SHP77 (cell line): ENCODE data around the gene MAP4K4.

Experiments used
- DNase-seq, 2 experiments: peaks; one replicate each; lab custom pipeline; 2025; lab: John Stamatoyannopoulos, UW

Gene MAP4K4

GRCh38 chr2:101815739-101816391, 118.4 kb downstream of the MAP4K4 start:
- DNase-seq: peak; percentile 61 to 63

DNA sequence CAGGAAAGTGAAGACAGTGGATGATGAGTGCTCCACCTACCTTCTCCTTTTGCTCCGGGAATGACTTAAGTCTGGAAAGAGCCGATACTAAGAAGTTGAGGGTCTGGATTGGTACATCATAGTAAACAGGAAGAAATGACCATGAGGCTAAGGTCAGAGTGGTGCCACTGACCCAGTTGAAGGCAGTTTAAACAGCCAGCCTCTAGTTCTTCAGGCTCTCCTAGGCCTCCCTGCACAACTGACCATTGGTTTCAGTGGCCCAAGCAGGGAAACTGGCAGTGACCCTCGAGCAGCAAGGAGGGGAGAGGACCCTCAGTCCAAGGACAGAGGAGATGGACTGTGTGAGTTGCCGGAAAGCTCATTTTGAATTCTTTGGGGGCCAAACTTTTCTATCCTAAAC, 119.1 kb downstream of the MAP4K4 start:
- no peak for DNase-seq

DNA sequence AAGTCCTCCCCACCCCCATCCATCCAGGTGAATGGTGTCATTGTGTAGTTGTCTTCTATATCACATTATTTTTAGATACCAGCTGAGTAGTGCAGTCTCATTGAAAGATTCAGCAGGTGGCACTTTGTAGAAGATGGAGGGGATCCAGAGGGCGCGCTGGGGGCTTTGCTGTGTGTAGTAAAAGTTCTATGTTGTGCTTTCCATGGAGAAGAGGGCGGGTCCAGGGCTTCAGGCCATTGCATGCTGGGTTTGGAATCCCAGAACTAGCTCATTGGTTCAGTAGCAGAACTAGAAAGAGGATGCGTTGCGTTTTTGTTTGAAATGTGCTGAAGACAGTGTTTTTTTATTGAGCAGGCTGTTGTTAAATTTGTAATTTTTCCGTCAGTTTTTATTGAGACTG, 120.0 kb downstream of the MAP4K4 start:
- no peak for DNase-seq

DNA sequence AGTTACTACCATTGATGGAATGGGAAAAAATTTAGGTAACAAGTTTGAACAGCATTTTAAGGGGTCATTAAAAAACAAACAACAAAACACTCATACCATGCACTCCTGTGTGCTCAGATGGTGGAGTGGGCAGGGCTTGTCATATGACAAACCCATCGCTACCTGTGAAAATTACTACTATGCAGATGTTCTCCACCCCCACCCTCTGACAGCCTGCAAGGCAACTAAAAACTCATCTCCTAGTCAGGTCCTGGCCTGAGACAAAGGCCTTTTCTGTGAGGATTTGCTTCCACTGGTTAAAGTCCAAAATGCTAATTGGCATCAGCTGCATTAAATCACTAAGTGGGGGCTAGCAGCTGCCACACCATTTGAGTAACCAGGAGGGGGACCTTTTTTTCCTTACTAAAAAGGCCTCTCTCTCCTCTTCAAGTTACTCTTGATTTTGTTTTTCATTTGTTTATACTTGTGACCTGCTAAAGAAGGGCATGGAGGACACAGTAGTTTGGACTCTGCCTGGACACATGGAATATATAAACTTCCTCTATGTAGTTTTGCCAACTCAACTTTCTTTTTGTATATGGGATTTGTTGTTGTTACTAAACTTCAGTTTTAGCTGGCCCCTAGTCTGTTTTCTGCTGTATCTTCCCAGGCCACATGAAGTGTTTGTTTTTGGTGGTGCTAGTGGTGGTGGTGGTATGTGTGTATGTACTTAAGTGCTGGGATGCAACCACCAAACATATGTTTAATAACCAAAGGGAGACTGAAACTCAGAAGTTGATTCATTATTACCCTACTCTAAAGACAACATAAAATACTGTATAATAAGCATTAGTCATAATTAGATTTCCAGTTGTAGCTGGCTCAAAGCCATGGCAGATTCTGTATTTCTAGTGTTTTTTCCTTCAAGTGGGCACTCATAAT, 121.3 kb downstream of the MAP4K4 start:
- no peak for DNase-seq

- DNase-seq: no peak
Observed at GRCh38 chr2:101820519-101820918, 123.0 kb downstream of the MAP4K4 start.

GRCh38 chr2:101821059-101821805, 123.7 kb downstream of the MAP4K4 start:
- no peak for DNase-seq

DNA sequence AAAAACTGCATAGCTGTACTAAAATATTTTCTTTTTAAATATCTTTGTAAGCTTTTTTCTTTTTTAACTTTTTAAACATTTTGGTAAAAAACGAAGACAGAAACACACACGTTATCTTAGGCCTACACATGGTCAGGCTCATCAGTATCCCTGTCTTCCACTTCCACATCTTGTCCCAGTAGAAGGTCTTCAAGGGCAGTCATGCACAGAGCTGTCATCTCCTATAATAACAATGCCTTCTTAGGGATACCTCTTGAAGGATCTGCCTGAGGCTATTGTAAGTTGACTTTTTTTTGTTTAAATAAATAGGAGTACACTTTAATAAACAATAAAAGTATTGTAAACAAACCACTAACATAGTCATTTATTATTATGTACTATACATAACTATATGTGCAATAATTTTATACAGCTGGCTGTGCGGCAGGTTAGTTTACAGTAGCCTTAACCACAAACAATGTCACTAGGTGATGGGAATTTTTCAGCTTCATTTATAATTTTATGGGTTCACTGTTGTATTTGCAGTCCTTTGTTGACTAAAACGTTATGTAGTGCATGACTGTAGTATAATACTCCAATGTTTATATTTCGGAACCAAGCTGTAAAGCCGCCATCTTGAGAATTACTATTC, 124.4 kb downstream of the MAP4K4 start:
- DNase-seq: no peak

DNA sequence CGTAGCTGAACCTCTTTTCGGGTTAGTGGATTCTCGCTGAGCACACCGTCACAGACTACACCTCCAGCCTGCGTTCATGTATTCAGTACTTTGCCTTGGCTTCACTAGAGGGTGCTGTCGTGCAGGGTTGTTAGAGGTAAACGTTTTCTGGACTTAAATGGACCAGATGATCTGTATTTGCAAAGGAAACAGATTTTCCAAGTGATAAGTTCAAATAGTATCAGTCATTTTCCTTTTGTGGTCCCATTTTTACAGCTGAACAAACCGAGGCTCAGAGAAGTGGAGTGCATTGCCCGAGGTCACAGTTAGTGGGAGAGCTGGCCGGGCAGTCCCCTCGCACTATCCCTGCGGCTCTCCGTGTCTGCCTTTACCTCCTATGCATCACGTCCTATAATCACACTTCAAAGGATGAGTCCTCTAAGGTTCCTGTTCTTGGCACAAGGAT, 125.9 kb downstream of the MAP4K4 start:
- DNase-seq: peak in 1 of 2 experiments; percentile 9

DNA sequence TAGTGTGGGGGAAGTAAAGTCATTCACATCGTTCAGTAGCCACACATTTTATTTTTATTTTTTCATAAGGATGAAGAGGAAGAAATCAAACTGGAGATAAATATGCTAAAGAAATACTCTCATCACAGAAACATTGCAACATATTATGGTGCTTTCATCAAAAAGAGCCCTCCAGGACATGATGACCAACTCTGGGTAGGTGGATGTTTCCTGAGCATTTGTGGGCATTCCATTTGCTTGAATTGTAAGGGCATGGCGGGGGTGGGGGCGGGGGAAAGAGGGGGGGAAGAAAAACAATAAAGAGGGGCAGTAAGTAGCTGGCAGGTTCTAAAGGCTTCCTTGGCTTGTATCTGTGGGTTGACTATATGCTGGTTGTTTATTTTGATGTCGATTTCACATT, 126.4 kb downstream of the MAP4K4 start:
- no peak for DNase-seq

DNA sequence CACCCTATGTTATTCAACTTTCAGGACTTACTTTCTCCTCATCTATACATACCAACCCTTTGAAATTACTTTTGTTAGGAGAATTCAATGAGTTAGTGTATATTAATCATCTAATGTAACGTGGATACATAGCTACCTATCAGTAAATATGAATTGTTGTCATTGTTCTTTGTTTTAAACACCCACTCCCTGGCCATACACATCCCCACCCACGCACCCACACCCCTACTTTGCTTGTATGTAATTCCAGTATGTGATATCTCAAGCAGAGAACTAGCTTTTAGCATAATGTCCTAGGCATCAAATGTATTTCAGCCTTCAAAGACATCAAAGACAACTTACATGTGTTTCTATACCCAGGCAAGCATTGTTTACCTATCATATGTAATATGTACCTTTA, 129.2 kb downstream of the MAP4K4 start:
- no peak for DNase-seq

GRCh38 chr2:101827246-101827645, 129.7 kb downstream of the MAP4K4 start:
- no peak for DNase-seq

- no peak for DNase-seq
Observed at GRCh38 chr2:101828257-101828656, 130.8 kb downstream of the MAP4K4 start.

DNA sequence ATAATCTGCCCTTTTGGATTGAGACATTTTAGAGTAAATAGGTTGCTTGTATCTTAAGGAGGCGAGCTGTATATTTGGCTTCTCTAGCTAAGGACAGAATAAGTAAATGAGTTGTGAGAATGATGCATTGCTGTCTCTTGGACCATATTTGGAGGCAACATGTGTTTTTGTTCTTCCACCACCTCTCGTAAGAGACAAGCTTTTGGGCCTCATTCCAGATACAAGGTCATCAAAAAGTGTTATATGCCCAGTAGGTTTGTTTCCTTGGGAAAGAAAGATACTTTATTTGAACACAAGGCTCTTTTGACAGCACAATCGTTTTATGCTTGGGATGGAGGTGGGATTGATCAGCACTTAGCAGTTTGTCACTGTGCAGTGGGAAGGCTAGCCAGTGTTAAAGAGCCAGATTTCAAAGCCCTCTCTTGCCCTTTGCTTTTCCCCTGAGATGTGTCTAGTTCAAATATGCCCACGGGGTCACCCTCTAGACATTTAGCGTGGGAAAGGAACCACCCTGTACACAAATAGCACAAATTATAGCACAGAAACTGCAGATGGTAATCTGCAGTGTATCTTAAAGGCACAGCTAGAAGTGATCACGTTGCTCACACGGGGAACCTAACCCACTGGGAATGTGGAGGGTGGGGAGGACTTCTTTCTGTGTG, 131.3 kb downstream of the MAP4K4 start:
- no peak for DNase-seq

- no peak for DNase-seq
Observed at GRCh38 chr2:101829429-101829828, 131.9 kb downstream of the MAP4K4 start.

- no peak for DNase-seq
Observed at GRCh38 chr2:101830146-101830545, 132.6 kb downstream of the MAP4K4 start.

- no peak for DNase-seq
Observed at GRCh38 chr2:101830555-101830954, 133.0 kb downstream of the MAP4K4 start.

- DNase-seq: peak; percentile 23 to 35
Observed at GRCh38 chr2:101831351-101831865, 133.9 kb downstream of the MAP4K4 start.

DNA sequence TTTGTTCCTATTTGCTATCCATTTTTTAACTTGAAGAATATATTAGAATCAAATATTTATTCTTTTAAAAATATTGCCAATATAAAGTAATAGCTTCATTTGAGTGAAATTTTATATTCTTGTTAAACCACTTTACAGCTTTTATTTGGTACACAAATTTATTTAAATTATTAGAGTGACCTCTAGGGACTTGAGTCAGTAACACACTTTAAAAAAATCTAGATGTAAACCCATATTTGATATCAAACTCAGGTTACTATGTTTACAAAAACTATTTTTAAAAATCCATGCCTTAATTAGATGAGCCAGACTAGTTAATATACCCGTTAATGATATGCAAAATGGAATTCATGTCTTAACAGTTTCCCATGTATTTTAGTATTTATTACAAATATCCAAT, 134.6 kb downstream of the MAP4K4 start:
- DNase-seq: no peak

DNA sequence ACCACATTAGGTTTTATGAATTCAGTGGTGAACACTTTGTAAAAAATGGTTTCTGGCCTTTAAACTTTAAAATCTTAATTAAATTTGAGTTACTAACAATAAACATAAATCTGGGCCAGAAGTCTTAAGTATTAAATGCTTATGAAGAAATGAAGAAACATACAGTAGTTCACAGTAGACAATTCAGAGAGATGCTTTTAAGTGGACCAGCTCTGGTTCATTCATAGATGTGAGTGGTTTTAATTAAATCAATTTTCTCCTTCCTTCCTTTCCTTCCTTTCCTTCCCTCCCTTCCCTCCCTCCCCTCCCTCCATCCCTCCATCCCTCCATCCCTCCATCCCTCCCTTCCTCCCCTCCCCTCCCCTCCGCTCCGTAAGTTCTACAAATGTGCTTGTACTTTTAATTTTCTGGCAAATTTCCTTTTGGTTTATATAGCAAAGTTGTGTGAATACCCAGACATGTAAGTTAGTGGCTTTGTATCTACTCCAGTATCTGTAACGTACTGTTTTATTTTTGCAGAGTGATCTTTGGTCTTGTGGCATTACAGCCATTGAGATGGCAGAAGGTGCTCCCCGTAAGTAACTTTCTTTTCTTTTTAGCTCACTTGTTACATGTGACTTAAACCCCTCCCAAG, 136.5 kb downstream of the MAP4K4 start:
- no peak for DNase-seq

DNA sequence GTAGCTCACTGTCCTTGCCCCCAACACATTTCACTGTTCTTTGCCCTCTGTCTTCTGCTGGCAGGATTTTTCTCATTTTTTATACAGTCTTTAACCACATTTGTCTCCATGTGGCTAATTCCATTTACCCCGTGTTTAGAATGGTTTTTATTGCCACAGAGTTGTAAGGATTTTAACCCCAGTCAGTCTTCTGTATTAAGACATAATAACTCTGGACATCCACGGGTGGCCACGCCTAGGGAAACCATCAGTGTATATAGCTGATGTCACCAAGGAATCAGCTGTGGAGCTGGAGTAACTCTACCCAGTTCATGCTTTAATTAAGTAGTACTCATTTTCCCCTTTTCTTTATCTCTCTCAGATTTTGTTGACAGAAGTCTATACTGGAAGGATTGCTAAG, 139.8 kb downstream of the MAP4K4 start:
- DNase-seq: no peak
